ENCODE measurements around the gene NADK2.
"Not testable (repeated sequence)": the region's sequence is repeated elsewhere in the genome, so short reads cannot be mapped to it uniquely, and the experiment has no call there.

The NADK2 gene

GRCh38 chr5:36202521-36202961 lies 39.2 kb downstream of the NADK2 start:
- no peak for DNase-seq

- DNase-seq: no peak
Observed at GRCh38 chr5:36200513-36200912, 41.2 kb downstream of the NADK2 start.

GRCh38 chr5:36199620-36200019 lies 42.1 kb downstream of the NADK2 start:
- no peak for DNase-seq

GRCh38 chr5:36198783-36199182 lies 42.9 kb downstream of the NADK2 start:
- DNase-seq: not testable (repeated sequence)

- no peak for DNase-seq
Observed at GRCh38 chr5:36198281-36198680, 43.4 kb downstream of the NADK2 start.

GRCh38 chr5:36193746-36194145 lies 48.0 kb downstream of the NADK2 start:
- DNase-seq: no peak

GRCh38 chr5:36184408-36184807 lies 57.3 kb downstream of the NADK2 start:
- DNase-seq: not testable (repeated sequence)

- DNase-seq: no peak
Observed at GRCh38 chr5:36181774-36182173, 60.0 kb downstream of the NADK2 start.

- DNase-seq: no peak
Observed at GRCh38 chr5:36180556-36181350, 61.0 kb downstream of the NADK2 start.

- no peak for DNase-seq
Observed at GRCh38 chr5:36179950-36180349, 61.8 kb downstream of the NADK2 start.

GRCh38 chr5:36178524-36178890 lies 63.2 kb downstream of the NADK2 start:
- DNase-seq: no peak

GRCh38 chr5:36177715-36178523 lies 63.8 kb downstream of the NADK2 start:
- no peak for DNase-seq

GRCh38 chr5:36177154-36177553 lies 64.6 kb downstream of the NADK2 start:
- DNase-seq: no peak

- DNase-seq: no peak
Observed at GRCh38 chr5:36175043-36175442, 66.7 kb downstream of the NADK2 start.

- no peak for DNase-seq
Observed at GRCh38 chr5:36174119-36174518, 67.6 kb downstream of the NADK2 start.

- DNase-seq: no peak
Observed at GRCh38 chr5:36173426-36173825, 68.3 kb downstream of the NADK2 start.

GRCh38 chr5:36172599-36172998 lies 69.1 kb downstream of the NADK2 start:
- DNase-seq: no peak

- no peak for DNase-seq
Observed at GRCh38 chr5:36170832-36171424, 70.8 kb downstream of the NADK2 start.

- DNase-seq: no peak
Observed at GRCh38 chr5:36168737-36169136, 73.0 kb downstream of the NADK2 start.

- DNase-seq: no peak
Observed at GRCh38 chr5:36164461-36164860, 77.3 kb downstream of the NADK2 start.

GRCh38 chr5:36162810-36163486 lies 78.8 kb downstream of the NADK2 start:
- DNase-seq: no peak

GRCh38 chr5:36161361-36161760 lies 80.4 kb downstream of the NADK2 start:
- DNase-seq: no peak

- DNase-seq: no peak
Observed at GRCh38 chr5:36160617-36161016, 81.1 kb downstream of the NADK2 start.
